ENCODE results near the gene HEATR5A. TPM values are rescaled to one million over a fixed set of nuclear protein-coding genes. Genes with fewer than 3 reads are reported as not detected.

HEATR5A gene
- total and polyA plus RNA-seq, 9 of the 15 experiments (the other 6 are each of a cell fraction or from before 2014, with no cell fraction given): 8.0 to 50.9 (median 23.0) TPM

DNA sequence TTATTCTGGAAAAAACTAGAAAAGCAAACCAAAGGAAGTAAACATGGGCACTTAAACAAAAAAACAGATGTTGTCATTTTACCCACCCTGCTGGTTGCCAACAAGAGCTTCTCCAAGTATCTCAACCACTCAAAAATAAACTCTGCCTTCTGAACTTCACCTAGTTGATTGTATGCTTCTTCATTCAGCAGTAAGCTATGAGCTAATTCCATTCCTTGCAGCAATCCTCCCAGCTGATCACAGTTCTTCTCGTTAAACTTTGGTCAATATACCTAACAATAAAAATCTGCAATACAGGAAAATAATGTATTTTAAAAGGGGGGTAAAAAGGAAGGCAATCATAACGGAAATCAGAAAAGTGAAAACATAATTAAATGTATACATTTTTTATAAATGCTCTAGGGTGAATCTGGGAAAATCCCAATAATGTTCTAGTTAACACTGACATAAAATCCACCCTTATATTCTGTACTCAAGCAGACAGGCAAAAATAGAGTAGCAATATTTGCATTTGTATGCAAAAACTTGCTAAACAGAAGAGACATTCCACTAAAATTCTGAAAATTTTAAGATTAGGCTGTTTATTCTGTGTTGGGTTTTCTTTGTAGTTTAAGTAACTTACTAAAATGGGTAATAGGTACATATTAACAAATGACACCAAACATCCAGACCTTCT is 17.4 kb downstream of the HEATR5A start:
- no peak overlapping the region for H3K4me2 ChIP-seq (ENCODE audit: insufficient read depth, low read length)
- ATAC-seq: no peak
- no peak for FAIRE-seq
- BruUV-seq (replicated peaks): no TSS peak
- H3K27ac ChIP-seq (ENCODE audit: extremely low read depth, low read depth, low read length): no peak overlapping the region
- WGBS (ENCODE audit: insufficient coverage, low coverage, missing lambda C conversion rate): 71% methylated on average over 2 of the region's 2 CpGs
- peaks cover 0 to 3% of the 10 kb centered on the region in 2 experiments; a peak in 3 of 5 replicates for H3K4me1 ChIP-seq (replicated peaks in 1 of 2; ENCODE audit: control insufficient read depth in 2 of 2, insufficient read depth in 2 of 2, low read length in 2 of 2)
- H3K9ac ChIP-seq (ENCODE audit: insufficient read depth in 1 of 2, low read depth in 2 of 2, low read length in 2 of 2): no peak overlapping the region
- intact Hi-C loops (cut with micrococcal nuclease): no loop called here
- no peaks in the 10 kb centered on the region; the same call in 1 of the 2 replicates for H4K20me1 ChIP-seq (replicated peaks; ENCODE audit: control insufficient read depth, insufficient read depth, low read length)
- ChIA-PET CTCF (ENCODE audit: low intra/inter-chr PET ratio) (no interaction called here), POLR2A (interaction anchor here (1.2 kb wide), 1 partner anchor 17 kb away, joined by 3 read pairs; no protein-coding TSS in a partner anchor)
- no peaks in the 10 kb centered on the region for H3K27me3 ChIP-seq (ENCODE audit: control insufficient read depth in 2 of 2, insufficient read depth in 2 of 2, low read length in 2 of 2)
- H3K36me3 ChIP-seq (ENCODE audit: control insufficient read depth, insufficient read depth, low read length): peaks cover 26% of the 10 kb centered on the region; the same call in 2 of the 3 replicates
- no peak for DNase-seq (ENCODE audit: extremely low read depth in 1 of 4, low spot score in 3 of 4)
- H3K9me1 ChIP-seq (ENCODE audit: control insufficient read depth, insufficient read depth, low read length): no peaks in the 10 kb centered on the region
- H3K9me3 ChIP-seq (replicated peaks; ENCODE audit: control insufficient read depth, insufficient read depth, low read depth, low read length): no peaks in the 10 kb centered on the region
- no peak overlapping the region for H3K4me3 ChIP-seq
- in situ Hi-C loops (cut with MboI): no loop called here
- H2AFZ ChIP-seq (ENCODE audit: low read depth, low read length): no peak overlapping the region
- TF ChIP-seq TCFL5 (CRISPR knock-in tag; conservative IDR thresholded peaks at IDR 0.05) (no peak), ZBTB12 (CRISPR knock-in tag; IDR thresholded peaks at IDR 0.05) (no peak), TOE1 (IDR thresholded peaks at IDR 0.05; ENCODE audit: borderline replicate concordance) (no peak), TOE1 (CRISPR knock-in tag; IDR thresholded peaks at IDR 0.05; ENCODE audit: borderline replicate concordance, low read depth) (no peak), COPS2 (conservative IDR thresholded peaks at IDR 0.05) (no peak), HDAC6 (IDR thresholded peaks at IDR 0.05; ENCODE audit: low read depth, low read length) (no peak), SMARCA4 (IDR thresholded peaks at IDR 0.05) (no peak), MIER1 (IDR thresholded peaks at IDR 0.05; ENCODE audit: low read depth) (no peak)
- TF ChIP-seq, protein P1, sequence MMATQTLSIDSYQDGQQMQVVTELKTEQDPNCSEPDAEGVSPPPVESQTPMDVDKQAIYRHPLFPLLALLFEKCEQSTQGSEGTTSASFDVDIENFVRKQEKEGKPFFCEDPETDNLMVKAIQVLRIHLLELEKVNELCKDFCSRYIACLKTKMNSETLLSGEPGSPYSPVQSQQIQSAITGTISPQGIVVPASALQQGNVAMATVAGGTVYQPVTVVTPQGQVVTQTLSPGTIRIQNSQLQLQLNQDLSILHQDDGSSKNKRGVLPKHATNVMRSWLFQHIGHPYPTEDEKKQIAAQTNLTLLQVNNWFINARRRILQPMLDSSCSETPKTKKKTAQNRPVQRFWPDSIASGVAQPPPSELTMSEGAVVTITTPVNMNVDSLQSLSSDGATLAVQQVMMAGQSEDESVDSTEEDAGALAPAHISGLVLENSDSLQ (IDR thresholded peaks at IDR 0.05): no peak
- peaks cover 10% of the 10 kb centered on the region for H3K79me2 ChIP-seq (ENCODE audit: control insufficient read depth, insufficient read depth, low read length)
